ENCODE data around the gene ARHGEF37.
"Not testable (repeated sequence)": the region's sequence is repeated elsewhere in the genome, so short reads cannot be mapped to it uniquely, and the experiment has no call there.

ARHGEF37 gene

GRCh38 chr5:149652697-149653096 lies 71.4 kb downstream of the ARHGEF37 start:
- DNase-seq: no peak

GRCh38 chr5:149654231-149654630 lies 72.9 kb downstream of the ARHGEF37 start:
- DNase-seq: no peak

- DNase-seq: no peak
These were observed 73.7 kb downstream of the ARHGEF37 start for GRCh38 chr5:149654883-149655505.

- DNase-seq: peak; percentile 33
These were observed 75.4 kb downstream of the ARHGEF37 start for GRCh38 chr5:149656576-149657182.

- no peak for DNase-seq
These were observed 76.0 kb downstream of the ARHGEF37 start for GRCh38 chr5:149657324-149657723.

- DNase-seq: no peak
These were observed 77.0 kb downstream of the ARHGEF37 start for GRCh38 chr5:149658299-149658698.

GRCh38 chr5:149664083-149664482 lies 82.8 kb downstream of the ARHGEF37 start:
- no peak for DNase-seq

GRCh38 chr5:149664666-149665415 lies 83.5 kb downstream of the ARHGEF37 start:
- no peak for DNase-seq

GRCh38 chr5:149665416-149666175 lies 84.3 kb downstream of the ARHGEF37 start:
- no peak for DNase-seq

GRCh38 chr5:149666212-149666852 lies 85.0 kb downstream of the ARHGEF37 start:
- no peak for DNase-seq

- no peak for DNase-seq
These were observed 86.0 kb downstream of the ARHGEF37 start for GRCh38 chr5:149667084-149667828.

- DNase-seq: no peak
These were observed 86.6 kb downstream of the ARHGEF37 start for GRCh38 chr5:149667829-149668330.

- not testable (repeated sequence) for DNase-seq
These were observed 88.0 kb downstream of the ARHGEF37 start for GRCh38 chr5:149669273-149669672.

- no peak for DNase-seq
These were observed 90.2 kb downstream of the ARHGEF37 start for GRCh38 chr5:149671544-149671943.

GRCh38 chr5:149672701-149673476 lies 91.6 kb downstream of the ARHGEF37 start:
- DNase-seq: no peak

GRCh38 chr5:149674686-149675085 lies 93.4 kb downstream of the ARHGEF37 start:
- no peak for DNase-seq

- DNase-seq: no peak
These were observed 94.4 kb downstream of the ARHGEF37 start for GRCh38 chr5:149675610-149676201.

- no peak for DNase-seq
These were observed 96.4 kb downstream of the ARHGEF37 start for GRCh38 chr5:149677731-149678130.

GRCh38 chr5:149679876-149680809 lies 98.8 kb downstream of the ARHGEF37 start:
- DNase-seq: no peak
